SK-N-MC (cell line): ENCODE data around the gene PSMB8.

Source experiments
- DNase-seq: peaks from one replicate; pipeline ENCODE4 v3.0.0-alpha.2; 2011; ENCODE audit warnings: low read depth, low spot score
- H3K27ac ChIP-seq: fragments of 200-600 bp; sonication (generic); 2 replicates; pipeline ENCODE4 v1.5.1; 2016; ENCODE audit warnings: mixed run types
- H3K36me3 ChIP-seq: fragments of 200-600 bp; sonication (generic); 2 replicates; pipeline ENCODE4 v1.6.1; 2017; ENCODE audit warnings: antibody characterized with exemption, low read length, mixed read lengths; ENCODE audit not compliant: insufficient read depth
- H3K4me3 ChIP-seq: fragments of 200-600 bp; sonication (generic); 2 replicates; pipeline ENCODE4 v1.5.1; 2016
- H3K9ac ChIP-seq: fragments of 200-600 bp; sonication (generic); 2 replicates; pipeline ENCODE4 v1.8.0; 2017; ENCODE audit warnings: mixed run types, mixed read lengths; ENCODE audit not compliant: insufficient read length
- H3K9me3 ChIP-seq: fragments of 200-600 bp; sonication (generic); 2 replicates; pipeline ENCODE4 v1.6.1; 2017; ENCODE audit warnings: low read depth, mild to moderate bottlenecking, antibody characterized with exemption, low read length, moderate library complexity, mixed read lengths
- EZH2 ChIP-seq: fragments of 200-600 bp; sonication (generic); IDR thresholded peaks from one replicate; pipeline ENCODE4 v1.6.1; 2017; ENCODE audit warnings: antibody characterized with exemption
- FOXP2 ChIP-seq: optimal IDR thresholded peaks from 2 replicates; pipeline ENCODE3; 2011; ENCODE audit warnings: mild to moderate bottlenecking, moderate library complexity; ENCODE audit not compliant: insufficient read depth; ENCODE audit errors: extremely low read length, control extremely low read depth
- POLR2AphosphoS5 ChIP-seq: IDR thresholded peaks from 2 replicates; pipeline ENCODE4 v1.6.1; 2012; ENCODE audit warnings: mild to moderate bottlenecking, low read depth, low read length, borderline replicate concordance

The PSMB8 gene

GRCh38 chr6:32843331-32843978, 392 bp downstream of the PSMB8 start:
- no peak overlapping the region for H3K27ac ChIP-seq
- no peaks in the 10 kb centered on the region for H3K36me3 ChIP-seq
- no peaks in the 10 kb centered on the region for H3K9me3 ChIP-seq
- TF ChIP-seq FOXP2, result no peak
- TF ChIP-seq EZH2, result no peak
- no peak for TF ChIP-seq POLR2AphosphoS5
- no peak for DNase-seq
- H3K4me3 ChIP-seq, result no peak overlapping the region
- H3K9ac ChIP-seq, result no peak overlapping the region

- no peak overlapping the region for H3K9ac ChIP-seq
- H3K9me3 ChIP-seq, result no peaks in the 10 kb centered on the region
- no peak overlapping the region for H3K4me3 ChIP-seq
- H3K36me3 ChIP-seq, result no peaks in the 10 kb centered on the region
- no peak overlapping the region for H3K27ac ChIP-seq
- TF ChIP-seq EZH2, result no peak
- TF ChIP-seq POLR2AphosphoS5, result no peak
- no peak for TF ChIP-seq FOXP2
- no peak for DNase-seq
Observed at GRCh38 chr6:32842690-32843089, 1.2 kb downstream of the PSMB8 start.

GRCh38 chr6:32842021-32842650, 1.7 kb downstream of the PSMB8 start:
- H3K9me3 ChIP-seq, result no peaks in the 10 kb centered on the region
- H3K36me3 ChIP-seq, result no peaks in the 10 kb centered on the region
- H3K9ac ChIP-seq, result no peak overlapping the region
- no peak overlapping the region for H3K4me3 ChIP-seq
- no peak overlapping the region for H3K27ac ChIP-seq
- no peak for TF ChIP-seq FOXP2
- TF ChIP-seq POLR2AphosphoS5, result no peak
- TF ChIP-seq EZH2, result no peak
- DNase-seq, result no peak

- Histone ChIP-seq H3K9ac (no peak overlapping the region), H3K9me3 (no peaks in the 10 kb centered on the region), H3K4me3 (no peak overlapping the region), H3K36me3 (no peaks in the 10 kb centered on the region), H3K27ac (no peak overlapping the region)
- TF ChIP-seq FOXP2 (no peak), POLR2AphosphoS5 (no peak), EZH2 (no peak)
- no peak for DNase-seq
Observed at GRCh38 chr6:32840604-32841246, 3.1 kb downstream of the PSMB8 start.

- no peak for DNase-seq
- no peak overlapping the region for H3K27ac ChIP-seq
- no peak overlapping the region for H3K4me3 ChIP-seq
- no peaks in the 10 kb centered on the region for H3K9me3 ChIP-seq
- H3K9ac ChIP-seq, result no peak overlapping the region
- no peaks in the 10 kb centered on the region for H3K36me3 ChIP-seq
- TF ChIP-seq EZH2 (no peak), POLR2AphosphoS5 (no peak), FOXP2 (no peak)
Observed at GRCh38 chr6:32839356-32839755, 4.5 kb downstream of the PSMB8 start.

GRCh38 chr6:32838114-32838958, 5.5 kb downstream of the PSMB8 start, which contains the start of gene TAP2:
Gene TAP2, minus strand, starts transcription at chr6:32838739. Its CDS starts 506 bp downstream, at chr6:32838233.
- Histone ChIP-seq H3K36me3 (no peaks in the 10 kb centered on the region), H3K9ac (peak within 1 kb of the TSS; percentile 87), H3K9me3 (no peaks in the 10 kb centered on the region), H3K4me3 (peak within 1 kb of the TSS; percentile 98), H3K27ac (peak within 1 kb of the TSS; percentile 57; the same call in 1 of the 2 replicates)
- DNase-seq, result peak; percentile 22
- TF ChIP-seq POLR2AphosphoS5 (peak; percentile 33; the same call in 1 of the 2 replicates), FOXP2 (no peak)

- Histone ChIP-seq H3K27ac (no peak overlapping the region), H3K9ac (peak overlapping the region; percentile 87), H3K4me3 (peak overlapping the region; percentile 98), H3K9me3 (no peaks in the 10 kb centered on the region), H3K36me3 (no peaks in the 10 kb centered on the region)
- DNase-seq, result no peak
- TF ChIP-seq EZH2, result no peak
- TF ChIP-seq FOXP2, result no peak
- no peak for TF ChIP-seq POLR2AphosphoS5
Observed at GRCh38 chr6:32837651-32838113, 6.2 kb downstream of the PSMB8 start.

- Histone ChIP-seq H3K27ac (no peak overlapping the region), H3K4me3 (no peak overlapping the region), H3K36me3 (no peaks in the 10 kb centered on the region), H3K9ac (no peak overlapping the region), H3K9me3 (no peaks in the 10 kb centered on the region)
- TF ChIP-seq EZH2, result no peak
- no peak for TF ChIP-seq POLR2AphosphoS5
- TF ChIP-seq FOXP2, result no peak
- DNase-seq, result no peak
Observed at GRCh38 chr6:32836873-32837272, 7.0 kb downstream of the PSMB8 start.
